GM18498 (cell line): ENCODE results near the gene SCGB2B2.
A peak's percentile ranks its signal among the peaks of the same experiment; 100 is the strongest.
"Not testable (repeated sequence)": the region's sequence is repeated elsewhere in the genome, so short reads cannot be mapped to it uniquely, and the experiment has no call there.

Experiments
- ATAC-seq: cut with Tn5 transposase; IDR thresholded peaks from one replicate; pipeline ENCODE4 v1.9.1; 2021; ENCODE audit warnings: mild to moderate bottlenecking, moderate library complexity; ENCODE audit not compliant: unreplicated experiment

The SCGB2B2 gene

DNA sequence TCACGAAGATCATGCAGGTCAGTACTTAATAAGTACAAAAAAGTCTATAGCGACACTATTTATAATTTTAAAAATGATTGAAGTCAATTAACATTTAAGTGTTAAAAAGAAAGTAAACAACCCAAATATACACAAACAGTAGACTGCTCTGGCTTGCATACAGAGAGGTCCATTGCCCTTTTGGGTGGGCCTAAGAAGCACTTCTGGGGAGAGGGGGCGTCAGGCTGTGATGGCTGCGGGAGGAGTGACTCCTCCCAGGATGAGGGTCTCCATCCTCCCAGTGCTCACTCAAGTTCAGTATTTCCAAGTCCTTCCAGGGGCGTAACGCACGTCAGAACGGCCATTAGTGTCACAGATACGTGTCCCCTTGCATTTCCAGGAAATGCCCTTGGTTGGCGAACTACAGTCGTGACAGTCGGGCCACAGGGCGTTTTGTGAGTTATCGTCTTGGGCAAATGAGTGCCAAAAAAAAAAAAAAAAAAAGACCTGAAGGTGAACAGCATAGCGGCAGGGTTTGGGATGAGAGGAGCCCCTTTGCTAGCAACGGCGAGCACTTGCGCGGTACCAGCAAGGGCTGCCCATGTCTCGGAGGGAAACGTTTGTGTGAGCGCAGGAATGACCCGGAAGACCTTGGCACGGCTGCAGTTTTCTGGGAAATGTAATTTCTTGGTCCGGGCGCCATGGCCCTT lies at the start of gene SCGB2B2:
SCGB2B2 (minus strand) TSS at position 463 of the 689 bp plus-strand sequence. CDS start 82,596 bp downstream, outside the sequence.
- peak; percentile 56 for ATAC-seq

DNA sequence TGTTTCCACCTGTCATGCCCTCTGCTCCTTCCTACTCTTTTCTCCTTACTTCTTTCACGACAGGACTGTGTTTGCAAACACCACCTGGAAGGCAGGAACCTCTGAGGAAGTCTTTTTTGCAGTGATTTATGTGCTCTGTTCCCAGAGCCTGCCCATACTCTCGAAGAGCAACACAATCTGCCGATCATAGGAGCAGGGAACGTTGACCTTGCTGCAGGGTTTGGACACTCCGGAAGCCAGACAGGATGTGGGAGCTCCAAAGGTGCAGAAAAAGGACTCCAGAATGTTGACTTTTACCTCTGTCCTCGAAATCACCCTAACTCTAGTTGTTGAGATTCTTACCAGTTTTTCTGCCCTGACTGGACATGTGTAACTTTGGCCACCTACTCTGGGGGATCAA lies 48.4 kb upstream of the SCGB2B2 start:
- ATAC-seq, result no peak

DNA sequence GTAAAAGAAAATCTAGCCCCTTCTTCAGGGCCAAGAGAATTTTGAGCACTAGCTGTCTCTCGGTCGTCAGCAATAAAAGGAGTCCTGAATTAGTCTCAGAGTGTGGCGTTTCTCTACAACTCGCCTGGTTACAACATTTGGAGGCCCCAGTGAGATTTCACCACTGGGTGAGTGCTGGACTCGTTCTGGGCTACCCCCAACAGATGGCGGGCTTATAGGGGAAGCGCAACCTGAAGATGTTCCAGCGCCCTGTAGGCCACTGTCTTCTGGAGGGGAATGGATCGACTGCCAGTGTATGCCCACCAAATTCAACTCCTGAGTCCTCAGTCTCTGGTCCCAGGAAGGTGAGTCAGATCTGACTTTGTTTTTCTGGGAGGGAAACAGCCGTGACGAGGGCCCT lies 45.4 kb upstream of the SCGB2B2 start:
- ATAC-seq, result no peak

DNA sequence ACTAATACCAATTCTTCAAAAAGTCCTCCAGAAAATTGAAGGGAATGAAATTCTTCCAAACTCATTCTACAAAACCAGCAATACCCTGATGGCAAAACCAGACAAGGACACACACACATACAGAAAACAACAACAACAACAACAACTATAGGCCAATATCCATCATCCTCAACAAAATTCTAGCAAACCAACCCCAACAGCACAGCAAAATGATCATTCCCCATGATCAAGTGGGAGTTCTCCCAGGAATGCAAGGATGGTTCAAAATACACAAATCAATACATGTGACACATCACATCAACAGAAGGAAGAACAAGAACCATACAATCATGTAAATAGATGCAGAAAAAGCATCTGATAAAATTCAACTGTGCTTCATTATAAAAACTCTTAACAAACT lies 38.4 kb upstream of the SCGB2B2 start:
- ATAC-seq, result no peak

DNA sequence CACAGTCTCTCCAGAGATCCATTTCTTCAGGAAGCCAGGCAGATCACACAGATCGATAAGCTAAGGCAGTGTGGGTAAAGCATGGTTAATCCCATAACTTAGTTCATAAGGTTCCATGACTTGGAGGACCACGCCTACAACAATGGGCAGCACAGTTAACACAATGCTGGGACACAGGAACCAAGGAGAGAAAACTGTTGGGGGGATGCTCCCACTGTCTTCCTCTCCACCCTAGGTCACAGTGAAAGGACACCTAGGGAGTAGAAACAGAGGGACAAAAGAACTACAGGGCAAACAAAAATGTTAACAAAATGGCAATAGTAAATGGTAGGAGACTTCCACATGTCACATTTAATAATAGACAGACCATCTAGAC lies 36.3 kb upstream of the SCGB2B2 start:
- no peak for ATAC-seq

- ATAC-seq, result no peak
These were observed 35.7 kb upstream of the SCGB2B2 start for GRCh38 chr19:34712395-34713261.

DNA sequence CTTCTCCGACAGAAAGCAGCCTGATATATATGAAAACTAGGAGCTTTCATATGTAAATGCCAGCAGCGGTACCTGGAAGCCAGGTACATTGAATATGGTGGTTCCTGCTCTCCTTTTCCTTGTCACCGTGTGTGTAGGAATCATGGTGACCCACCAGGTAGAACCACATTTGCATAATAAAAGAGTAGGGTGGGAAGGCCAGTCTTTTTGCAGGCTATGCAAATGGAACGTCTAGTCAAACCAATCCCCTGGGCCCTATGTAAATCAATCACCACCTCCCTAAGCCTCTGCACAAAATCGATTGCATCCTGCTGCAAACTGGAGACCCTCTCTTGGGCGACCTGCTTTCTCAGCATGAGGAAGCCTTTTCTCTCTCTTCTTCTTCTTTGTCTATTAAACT lies 34.9 kb upstream of the SCGB2B2 start:
- ATAC-seq, result no peak

GRCh38 chr19:34707661-34708060 lies 30.7 kb upstream of the SCGB2B2 start:
- ATAC-seq, result no peak

DNA sequence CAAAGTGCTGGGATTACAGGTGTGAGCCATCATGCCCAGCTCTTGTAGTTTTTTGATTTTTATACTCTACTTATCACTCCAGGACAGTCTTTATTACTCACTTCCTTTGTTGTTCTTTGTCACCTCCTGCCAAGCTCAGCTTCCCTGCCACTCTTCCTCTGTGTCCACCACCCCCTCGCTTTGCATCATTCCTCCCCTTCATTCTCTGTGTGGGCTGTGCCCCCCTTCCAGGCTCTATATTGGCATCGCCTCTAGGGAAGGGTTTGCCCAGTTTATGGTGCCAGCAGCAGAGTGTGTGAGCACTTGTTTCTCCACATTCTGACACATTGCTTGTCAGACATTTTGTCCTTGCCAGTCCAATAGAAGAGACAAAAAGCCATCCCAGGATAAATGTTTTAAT lies 15.6 kb upstream of the SCGB2B2 start:
- ATAC-seq, result no peak

GRCh38 chr19:34690372-34690771 lies 13.4 kb upstream of the SCGB2B2 start:
- ATAC-seq, result no peak

DNA sequence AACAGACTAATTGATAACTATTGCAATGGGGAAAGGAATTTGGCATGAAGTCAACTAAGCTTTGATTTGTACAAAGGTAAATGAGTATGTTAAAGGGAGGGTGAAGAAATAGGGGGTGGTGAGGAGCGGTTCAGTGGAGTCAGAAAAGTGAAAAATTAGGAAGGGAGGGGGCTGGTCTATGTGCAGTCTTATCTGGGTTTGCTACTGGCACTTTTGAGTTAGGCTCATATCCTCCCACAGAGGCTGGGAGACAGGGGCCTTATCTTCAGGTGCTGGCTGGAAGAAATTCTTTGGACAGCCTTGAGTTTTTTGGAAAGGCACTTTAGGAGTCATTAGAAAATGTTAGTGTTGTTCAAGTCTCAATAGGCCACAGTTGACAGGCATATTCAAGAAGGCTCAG lies 11.6 kb upstream of the SCGB2B2 start:
- no peak for ATAC-seq

- no peak for ATAC-seq
These were observed 10.4 kb upstream of the SCGB2B2 start for GRCh38 chr19:34687348-34687747.

DNA sequence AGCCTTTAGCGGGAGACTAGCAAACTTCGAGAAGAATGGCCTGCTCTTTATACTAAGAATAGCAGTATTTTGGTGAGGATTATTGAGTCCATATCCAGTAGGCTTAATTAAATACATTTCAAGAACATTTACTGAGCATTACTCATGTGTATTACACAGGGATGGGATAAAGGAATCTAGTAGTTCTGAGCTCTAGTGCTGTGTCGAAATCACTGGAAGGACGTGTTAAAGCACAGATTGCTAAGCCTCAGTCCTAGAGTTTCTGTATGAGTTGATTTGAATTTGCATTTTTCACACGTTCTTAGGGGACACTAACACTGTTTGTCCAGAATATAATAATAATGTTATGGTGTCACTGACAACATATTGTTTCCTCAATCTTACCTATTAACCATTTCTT lies 9.5 kb upstream of the SCGB2B2 start:
- no peak for ATAC-seq

GRCh38 chr19:34685266-34685665 lies 8.3 kb upstream of the SCGB2B2 start:
- ATAC-seq, result not testable (repeated sequence)

DNA sequence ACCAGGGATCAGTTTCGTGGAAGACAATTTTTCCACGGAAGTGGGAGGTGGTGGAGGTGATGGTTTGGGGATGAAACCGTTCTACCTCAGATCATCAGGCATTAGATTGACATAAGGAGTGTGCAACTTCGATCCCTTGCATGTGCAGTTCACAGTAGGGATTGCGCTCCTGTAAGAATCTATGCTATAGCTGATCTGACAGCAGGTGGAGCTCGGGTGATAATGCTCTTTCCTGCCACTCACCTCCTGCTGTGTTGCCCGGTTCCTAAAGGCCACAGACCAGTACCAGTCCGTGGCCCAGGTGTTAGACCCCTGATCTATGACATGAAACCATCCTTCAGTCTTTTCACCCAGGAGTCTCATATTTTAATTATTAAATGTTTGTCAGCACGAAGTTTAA lies 4.5 kb upstream of the SCGB2B2 start:
- ATAC-seq, result no peak

GRCh38 chr19:34678421-34678820 lies 1.5 kb upstream of the SCGB2B2 start:
- no peak for ATAC-seq

DNA sequence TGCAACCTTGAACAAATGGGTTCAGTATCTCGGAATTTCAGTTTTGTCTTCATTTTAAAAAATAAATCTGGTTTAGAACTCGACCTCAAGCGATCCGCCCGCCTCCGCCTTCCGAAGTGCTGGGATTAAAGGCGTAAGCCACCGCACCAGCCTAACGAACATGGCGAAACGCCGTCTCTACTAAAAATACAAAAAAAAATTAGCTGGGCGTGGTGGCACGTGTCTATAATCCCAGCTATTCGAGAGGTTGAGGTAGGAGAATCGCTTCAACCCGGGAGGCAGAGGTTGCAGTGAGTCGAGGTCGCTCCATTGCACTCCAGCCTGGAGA lies 1.1 kb upstream of the SCGB2B2 start:
- ATAC-seq, result no peak

GRCh38 chr19:34677386-34678084 lies 576 bp upstream of the SCGB2B2 start, which contains the start of gene ZNF302:
ZNF302 (plus strand) TSS chr19:34677678; CDS start chr19:34678805, 1,127 bp downstream.
- ATAC-seq, result peak; percentile 92

- ATAC-seq, result no peak
These were observed 1.0 kb downstream of the SCGB2B2 start for GRCh38 chr19:34675919-34676318.

GRCh38 chr19:34675250-34675649 lies 1.7 kb downstream of the SCGB2B2 start:
- no peak for ATAC-seq

GRCh38 chr19:34673590-34673989 lies 3.4 kb downstream of the SCGB2B2 start:
- no peak for ATAC-seq

DNA sequence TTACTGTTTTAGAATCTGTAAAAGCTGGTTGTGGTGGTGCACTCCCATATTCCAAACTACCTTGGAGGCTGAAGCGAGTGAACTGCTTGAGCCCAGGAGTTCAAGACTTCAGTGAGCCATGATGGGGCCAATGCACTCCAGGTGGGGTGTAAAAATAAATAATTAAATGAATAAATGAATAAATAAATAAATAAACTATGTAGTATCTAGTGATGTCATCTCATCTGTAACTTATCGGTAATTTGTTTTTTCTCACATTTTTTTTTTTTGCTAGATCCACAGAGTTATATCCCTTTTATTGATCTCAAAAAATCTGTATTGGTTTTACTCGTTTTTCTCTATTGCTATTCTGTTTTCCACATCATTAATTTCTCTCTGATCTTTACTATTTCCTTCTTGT lies 5.0 kb downstream of the SCGB2B2 start:
- ATAC-seq, result no peak
